ENCODE data around the gene RSPH6A. TPM values are rescaled to one million over a fixed set of nuclear protein-coding genes. Genes with fewer than 3 reads are reported as not detected.
A peak's percentile ranks its signal among the peaks of the same experiment; 100 is the strongest.

Gene RSPH6A
- total RNA-seq, 4 donors from 2014 or later = 0.23 TPM; not detected in 3

DNA sequence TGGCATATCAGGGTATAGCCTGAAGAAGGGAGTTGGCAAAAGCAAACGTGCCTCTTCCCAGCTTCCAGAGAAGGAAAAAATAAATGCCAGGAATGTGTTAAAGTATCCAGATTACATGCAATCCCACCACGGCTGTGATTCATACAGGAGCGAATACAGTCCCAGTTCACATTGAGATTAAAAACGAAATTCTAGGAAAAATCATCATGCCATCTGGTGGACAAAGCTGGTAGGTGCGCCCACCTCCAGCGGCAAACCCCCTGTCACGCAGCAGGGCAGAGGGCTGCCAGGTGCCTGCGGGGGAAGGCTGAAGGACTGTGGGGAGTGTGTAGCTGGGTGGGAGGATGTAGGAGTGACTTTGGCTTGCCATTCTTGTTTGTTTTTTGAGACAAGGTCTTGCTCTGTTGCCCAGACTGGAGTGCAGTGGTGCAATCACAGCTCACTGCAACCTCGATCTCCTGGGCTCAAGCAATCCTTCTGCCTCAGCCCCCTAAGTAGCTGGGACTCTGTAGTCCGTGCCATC lies 16.1 kb downstream of the RSPH6A start:
- Histone ChIP-seq H3K36me3 (no peaks in the 10 kb centered on the region), H3K4me3 (no peak overlapping the region), H3K4me1 (peaks cover 0 to 13% (median 3%) of the 10 kb centered on the region in 3 donors), H3K27ac (peak overlapping the region in 1 of 4 donors; percentile 1), H3K9me3 (no peaks in the 10 kb centered on the region), H3K27me3 (no peaks in the 10 kb centered on the region)
- peak; percentile 82 for ATAC-seq
- 7 to 13% methylated on average over 9 to 10 of the region's 10 CpGs for WGBS, 2 donors (ENCODE audit: low coverage in 1 of 2)
- TF ChIP-seq, protein P1, sequence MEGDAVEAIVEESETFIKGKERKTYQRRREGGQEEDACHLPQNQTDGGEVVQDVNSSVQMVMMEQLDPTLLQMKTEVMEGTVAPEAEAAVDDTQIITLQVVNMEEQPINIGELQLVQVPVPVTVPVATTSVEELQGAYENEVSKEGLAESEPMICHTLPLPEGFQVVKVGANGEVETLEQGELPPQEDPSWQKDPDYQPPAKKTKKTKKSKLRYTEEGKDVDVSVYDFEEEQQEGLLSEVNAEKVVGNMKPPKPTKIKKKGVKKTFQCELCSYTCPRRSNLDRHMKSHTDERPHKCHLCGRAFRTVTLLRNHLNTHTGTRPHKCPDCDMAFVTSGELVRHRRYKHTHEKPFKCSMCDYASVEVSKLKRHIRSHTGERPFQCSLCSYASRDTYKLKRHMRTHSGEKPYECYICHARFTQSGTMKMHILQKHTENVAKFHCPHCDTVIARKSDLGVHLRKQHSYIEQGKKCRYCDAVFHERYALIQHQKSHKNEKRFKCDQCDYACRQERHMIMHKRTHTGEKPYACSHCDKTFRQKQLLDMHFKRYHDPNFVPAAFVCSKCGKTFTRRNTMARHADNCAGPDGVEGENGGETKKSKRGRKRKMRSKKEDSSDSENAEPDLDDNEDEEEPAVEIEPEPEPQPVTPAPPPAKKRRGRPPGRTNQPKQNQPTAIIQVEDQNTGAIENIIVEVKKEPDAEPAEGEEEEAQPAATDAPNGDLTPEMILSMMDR (IDR thresholded peaks at IDR 0.05) = peak in 3 of 4 experiments; percentile 89 to 93 (median 91)
- TF ChIP-seq POLR2A (IDR thresholded peaks at IDR 0.05) (no peak), EP300 (IDR thresholded peaks at IDR 0.05) (no peak), POLR2AphosphoS5 (IDR thresholded peaks at IDR 0.05) (peak; percentile 38)

DNA sequence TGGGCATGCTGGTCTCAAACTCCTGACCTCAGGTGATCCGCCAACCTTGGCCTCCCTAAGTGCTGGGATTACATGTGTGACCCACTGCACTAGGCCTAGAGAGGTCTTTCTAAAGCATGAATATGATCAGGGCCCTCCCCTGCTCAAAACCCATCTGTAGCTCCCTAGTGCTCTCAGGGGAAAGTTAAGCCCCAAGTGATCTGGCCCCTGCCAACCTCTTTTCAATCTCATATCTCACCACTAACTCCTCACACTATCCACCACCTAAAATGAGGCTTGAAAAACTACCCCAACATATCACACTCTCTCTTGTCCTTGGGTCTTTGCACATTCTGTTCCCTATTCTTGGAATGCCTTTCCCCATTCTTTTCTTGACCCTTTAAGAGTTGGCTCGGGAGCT lies 20.5 kb downstream of the RSPH6A start:
- WGBS, 2 donors (ENCODE audit: low coverage in 1 of 2) = 82% methylated on average over 2 of the region's 2 CpGs; no CpG with 5 or more reads in 1 of the 2 donors
- H3K36me3 ChIP-seq = peaks cover 0 to 15% of the 10 kb centered on the region in 2 donors
- H3K27ac ChIP-seq = no peak overlapping the region
- H3K4me3 ChIP-seq = no peak overlapping the region
- H3K9me3 ChIP-seq = no peaks in the 10 kb centered on the region
- no peak for TF ChIP-seq EP300 (IDR thresholded peaks at IDR 0.05)
- TF ChIP-seq POLR2A (IDR thresholded peaks at IDR 0.05) = no peak
- TF ChIP-seq POLR2AphosphoS5 (IDR thresholded peaks at IDR 0.05) = no peak
- TF ChIP-seq, protein P1 (IDR thresholded peaks at IDR 0.05) = no peak
- ATAC-seq = no peak
- H3K27me3 ChIP-seq = no peaks in the 10 kb centered on the region
- H3K4me1 ChIP-seq = peaks cover 3 to 38% (median 20%) of the 10 kb centered on the region in 3 donors

DNA sequence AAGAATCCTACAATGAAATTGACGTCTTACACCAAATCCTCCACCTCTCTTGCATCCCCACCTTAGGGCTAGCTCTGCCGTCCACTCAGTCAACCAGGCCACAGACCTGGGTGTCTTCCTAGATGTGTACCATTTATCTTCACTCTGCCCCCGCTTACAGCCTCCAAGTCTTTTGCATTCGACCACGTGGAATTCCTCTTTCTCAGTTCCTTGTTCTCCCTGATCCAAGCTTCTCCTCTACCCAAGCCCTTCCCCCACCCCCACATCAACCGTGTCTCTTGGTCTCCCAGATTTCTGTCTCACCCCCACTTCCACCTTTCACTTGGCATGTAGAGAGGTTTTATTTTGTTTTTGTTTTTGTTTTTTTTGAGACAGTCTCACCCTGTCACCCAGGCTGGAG lies 21.2 kb downstream of the RSPH6A start:
- 43 to 54% methylated on average over 4 to 6 of the region's 6 CpGs for WGBS, 2 donors (ENCODE audit: low coverage in 1 of 2)
- no peaks in the 10 kb centered on the region for H3K27me3 ChIP-seq
- H3K4me1 ChIP-seq = peaks cover 3 to 31% (median 17%) of the 10 kb centered on the region in 3 donors
- no peaks in the 10 kb centered on the region for H3K9me3 ChIP-seq
- H3K4me3 ChIP-seq = no peak overlapping the region
- TF ChIP-seq EP300 (IDR thresholded peaks at IDR 0.05) (no peak), POLR2A (IDR thresholded peaks at IDR 0.05) (no peak), POLR2AphosphoS5 (IDR thresholded peaks at IDR 0.05) (no peak)
- TF ChIP-seq, protein P1 (IDR thresholded peaks at IDR 0.05) = no peak
- no peak overlapping the region for H3K27ac ChIP-seq
- no peak for ATAC-seq
- peaks cover 0 to 22% of the 10 kb centered on the region in 2 donors for H3K36me3 ChIP-seq

DNA sequence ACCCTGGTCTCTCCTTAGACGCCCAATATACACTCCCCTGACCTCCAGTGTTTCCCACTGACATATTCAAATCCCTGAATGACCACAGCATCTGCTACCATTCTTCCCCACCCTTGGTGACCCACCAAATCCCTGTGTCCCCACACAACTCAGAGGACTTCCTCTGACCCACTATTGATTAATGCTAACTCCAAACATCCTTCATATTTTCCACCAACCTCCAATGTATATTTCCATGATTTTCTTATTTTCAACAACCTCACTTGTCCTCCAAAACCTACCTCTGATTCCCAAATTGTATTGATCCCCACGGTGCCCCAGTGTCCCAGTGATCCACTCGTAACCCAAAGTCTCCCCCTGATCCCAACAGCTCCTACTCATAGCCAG lies 21.9 kb downstream of the RSPH6A start:
- ATAC-seq = no peak
- 33 to 45% methylated on average over 3 of the region's 3 CpGs for WGBS, 2 donors (ENCODE audit: low coverage in 1 of 2)
- H3K27ac ChIP-seq = peak overlapping the region in 3 of 4 donors; percentile 32 to 90 (median 67)

More for the DNA sequence above, 21.9 kb downstream of the RSPH6A start:
- Histone ChIP-seq H3K36me3 (peaks cover 0 to 30% of the 10 kb centered on the region in 2 donors), H3K9me3 (no peaks in the 10 kb centered on the region), H3K4me1 (peaks cover 3 to 27% (median 17%) of the 10 kb centered on the region in 3 donors), H3K4me3 (peak overlapping the region in 1 of 2 donors; percentile 88), H3K27me3 (no peaks in the 10 kb centered on the region)
- TF ChIP-seq, protein P1 (IDR thresholded peaks at IDR 0.05) = no peak
- TF ChIP-seq POLR2A (IDR thresholded peaks at IDR 0.05) (no peak), POLR2AphosphoS5 (IDR thresholded peaks at IDR 0.05) (no peak), EP300 (IDR thresholded peaks at IDR 0.05) (no peak)

Measured in gastroesophageal sphincter (tissue), 4 donors.